Epithelial cell of esophagus (primary cell): ENCODE data around the gene CTNNBIP1.

Experiments
- DNase-seq: peaks from one replicate; pipeline ENCODE4 v3.0.0; 2010; ENCODE audit warnings: low read depth
- H3K4me3 ChIP-seq: 2 replicates; pipeline ENCODE4 v1.5.1; 2011; ENCODE audit warnings: mild to moderate bottlenecking, low read length, control low read depth
- CTCF ChIP-seq: IDR thresholded peaks from 2 replicates; pipeline ENCODE4 v1.5.1; 2011; ENCODE audit warnings: low read depth, mild to moderate bottlenecking, low read length, control low read depth, inconsistent platforms; ENCODE audit not compliant: insufficient read depth; ENCODE audit errors: missing control alignments

Gene CTNNBIP1

GRCh38 chr1:9822490-9822889 is 87.6 kb downstream of the CTNNBIP1 start:
- peak overlapping the region; percentile 82 for H3K4me3 ChIP-seq
- no peak for DNase-seq
- no peak for TF ChIP-seq CTCF

GRCh38 chr1:9821710-9822109 is 88.4 kb downstream of the CTNNBIP1 start:
- peak overlapping the region; percentile 82 for H3K4me3 ChIP-seq

GRCh38 chr1:9820521-9820920 is 89.5 kb downstream of the CTNNBIP1 start:
- no peak for TF ChIP-seq CTCF
- no peak for DNase-seq
- H3K4me3 ChIP-seq: no peak overlapping the region

More at GRCh38 chr1:9821710-9822109, 88.4 kb downstream of the CTNNBIP1 start:
- no peak for TF ChIP-seq CTCF
- no peak for DNase-seq

- no peak overlapping the region for H3K4me3 ChIP-seq
- no peak for TF ChIP-seq CTCF
- no peak for DNase-seq
These were observed 92.3 kb downstream of the CTNNBIP1 start for GRCh38 chr1:9817734-9818133.

- no peak for TF ChIP-seq CTCF
- DNase-seq: no peak
- H3K4me3 ChIP-seq: no peak overlapping the region
These were observed 93.9 kb downstream of the CTNNBIP1 start for GRCh38 chr1:9816199-9816598.

GRCh38 chr1:9815150-9815549 is 94.9 kb downstream of the CTNNBIP1 start:
- DNase-seq: no peak
- no peak for TF ChIP-seq CTCF
- no peak overlapping the region for H3K4me3 ChIP-seq

- H3K4me3 ChIP-seq: no peak overlapping the region
- TF ChIP-seq CTCF: no peak
- no peak for DNase-seq
These were observed 95.5 kb downstream of the CTNNBIP1 start for GRCh38 chr1:9814619-9815018.
